Fibroblast of the aortic adventitia (primary cell): Measurements from ENCODE around the gene USP25. TPM values are rescaled to one million over a fixed set of nuclear protein-coding genes. Genes with fewer than 3 reads are reported as not detected.

Experiments used
- DNase-seq: peaks from one replicate; pipeline ENCODE4 v3.0.0-alpha.2; 2010; ENCODE audit warnings: low read depth
- H3K4me3 ChIP-seq: 2 replicates; pipeline ENCODE4 v1.5.1; 2011; ENCODE audit warnings: low read depth, mild to moderate bottlenecking, control low read depth, low read length, moderate library complexity
- total RNA-seq: library from RNA; depleted of rRNA; stranded (reverse); fragments of >200 nt; gene quantifications from 2 replicates; pipeline ENCODE4 v1.2.3, GENCODE V29; 2012; ENCODE audit warnings: low replicate concordance
- TF ChIP-seq, protein P1 (sequence below): IDR thresholded peaks from 2 replicates; pipeline ENCODE4 v1.5.1; 2011; ENCODE audit warnings: mild to moderate bottlenecking, low read length, control low read depth, inconsistent platforms; ENCODE audit not compliant: insufficient read depth

USP25 gene
- total RNA-seq, 1 donor, result 37.3 TPM

DNA sequence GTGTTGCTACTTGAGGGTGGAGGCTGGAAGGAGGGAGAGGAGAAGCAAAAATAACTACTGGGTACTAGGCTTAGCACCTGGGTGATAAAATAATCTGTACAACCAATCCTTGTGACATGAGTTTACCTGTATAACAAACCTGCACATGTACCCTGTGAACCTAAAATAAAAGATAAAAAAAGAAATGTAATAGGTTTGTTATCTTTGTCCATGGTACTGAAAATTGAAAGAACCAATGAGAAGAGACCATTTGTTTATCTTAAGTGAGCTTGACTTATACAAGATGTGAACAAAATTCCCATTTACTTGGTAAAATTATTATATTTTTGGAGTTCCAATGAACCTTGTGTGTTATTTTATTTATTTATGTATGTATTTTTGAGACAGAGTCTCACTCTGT, 11.1 kb upstream of the USP25 start:
- H3K4me3 ChIP-seq, result no peak overlapping the region
- no peak for DNase-seq
- TF ChIP-seq, protein P1, sequence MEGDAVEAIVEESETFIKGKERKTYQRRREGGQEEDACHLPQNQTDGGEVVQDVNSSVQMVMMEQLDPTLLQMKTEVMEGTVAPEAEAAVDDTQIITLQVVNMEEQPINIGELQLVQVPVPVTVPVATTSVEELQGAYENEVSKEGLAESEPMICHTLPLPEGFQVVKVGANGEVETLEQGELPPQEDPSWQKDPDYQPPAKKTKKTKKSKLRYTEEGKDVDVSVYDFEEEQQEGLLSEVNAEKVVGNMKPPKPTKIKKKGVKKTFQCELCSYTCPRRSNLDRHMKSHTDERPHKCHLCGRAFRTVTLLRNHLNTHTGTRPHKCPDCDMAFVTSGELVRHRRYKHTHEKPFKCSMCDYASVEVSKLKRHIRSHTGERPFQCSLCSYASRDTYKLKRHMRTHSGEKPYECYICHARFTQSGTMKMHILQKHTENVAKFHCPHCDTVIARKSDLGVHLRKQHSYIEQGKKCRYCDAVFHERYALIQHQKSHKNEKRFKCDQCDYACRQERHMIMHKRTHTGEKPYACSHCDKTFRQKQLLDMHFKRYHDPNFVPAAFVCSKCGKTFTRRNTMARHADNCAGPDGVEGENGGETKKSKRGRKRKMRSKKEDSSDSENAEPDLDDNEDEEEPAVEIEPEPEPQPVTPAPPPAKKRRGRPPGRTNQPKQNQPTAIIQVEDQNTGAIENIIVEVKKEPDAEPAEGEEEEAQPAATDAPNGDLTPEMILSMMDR, result no peak

DNA sequence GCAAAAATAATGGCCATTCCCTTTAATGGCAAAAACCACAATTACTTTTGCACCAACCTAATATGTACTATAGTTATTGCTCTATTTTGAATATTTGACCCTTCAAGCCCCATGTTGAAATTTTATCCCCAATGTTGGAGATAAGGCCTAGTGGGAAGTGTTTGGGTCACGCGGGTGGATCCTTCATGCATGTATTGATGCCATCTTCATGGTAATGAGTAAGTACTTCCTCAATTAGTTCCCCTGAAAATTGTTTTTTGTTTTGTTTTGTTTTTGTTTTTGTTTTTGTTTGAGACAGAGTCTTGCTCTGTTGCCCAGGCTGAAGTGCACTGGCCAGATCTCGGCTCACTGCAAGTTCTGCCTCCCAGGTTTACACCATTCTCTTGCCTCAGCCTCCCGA, 9.8 kb upstream of the USP25 start:
- TF ChIP-seq, protein P1, result no peak
- no peak overlapping the region for H3K4me3 ChIP-seq
- DNase-seq, result no peak

DNA sequence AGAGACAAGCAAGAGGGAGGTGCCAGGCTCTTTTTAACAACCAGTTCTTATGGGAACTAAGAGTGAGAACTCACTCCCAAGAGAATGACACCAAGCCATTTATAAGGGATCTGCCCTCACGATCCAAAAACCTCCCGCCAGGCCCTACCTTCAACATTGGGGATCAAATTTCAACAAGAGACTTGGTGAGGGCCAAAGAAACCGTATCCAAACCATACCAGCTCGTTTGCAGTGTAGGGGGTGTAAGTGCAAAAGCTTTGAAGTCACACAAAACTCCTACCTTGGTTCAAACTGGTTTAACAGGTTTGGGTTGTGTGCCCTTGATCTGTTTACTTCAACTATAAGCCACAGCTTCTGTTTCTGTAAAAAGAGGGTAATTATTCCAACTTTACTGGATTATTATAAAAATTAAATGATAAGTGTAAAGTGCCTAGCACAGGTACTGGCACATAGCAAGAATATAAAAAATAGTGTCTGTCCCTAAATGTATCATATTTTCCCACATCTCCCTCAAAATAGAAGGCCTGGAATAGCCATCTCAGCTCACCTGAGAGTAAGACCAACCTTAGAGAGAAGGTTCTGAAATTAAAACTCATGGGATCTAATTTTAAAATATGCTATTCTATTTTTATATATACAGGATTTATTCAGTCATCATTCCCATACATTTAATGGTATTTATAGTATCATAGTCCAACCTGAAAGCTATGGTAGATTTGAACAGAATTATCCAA, 7.0 kb upstream of the USP25 start:
- no peak for DNase-seq
- TF ChIP-seq, protein P1, result no peak
- no peak overlapping the region for H3K4me3 ChIP-seq

DNA sequence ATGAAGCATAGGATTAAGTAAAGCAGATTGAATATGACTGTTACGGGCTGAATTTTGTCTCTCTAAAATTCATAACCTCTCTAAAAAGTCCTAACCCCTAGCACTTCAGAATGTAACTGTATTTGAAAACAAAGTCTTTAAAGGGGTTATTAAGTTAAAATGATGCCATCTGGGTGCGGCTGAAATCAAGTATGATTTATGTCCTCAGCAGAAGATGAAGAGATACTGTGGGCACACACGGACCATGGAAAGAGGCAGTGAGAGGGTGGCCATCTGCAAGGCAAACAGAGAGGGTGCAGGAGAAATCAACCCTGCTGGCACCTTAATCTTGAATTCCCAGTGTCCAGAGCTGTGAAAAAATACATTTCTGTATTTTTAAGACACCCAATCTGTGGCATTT, 3.8 kb upstream of the USP25 start:
- TF ChIP-seq, protein P1, result no peak
- no peak overlapping the region for H3K4me3 ChIP-seq
- no peak for DNase-seq

DNA sequence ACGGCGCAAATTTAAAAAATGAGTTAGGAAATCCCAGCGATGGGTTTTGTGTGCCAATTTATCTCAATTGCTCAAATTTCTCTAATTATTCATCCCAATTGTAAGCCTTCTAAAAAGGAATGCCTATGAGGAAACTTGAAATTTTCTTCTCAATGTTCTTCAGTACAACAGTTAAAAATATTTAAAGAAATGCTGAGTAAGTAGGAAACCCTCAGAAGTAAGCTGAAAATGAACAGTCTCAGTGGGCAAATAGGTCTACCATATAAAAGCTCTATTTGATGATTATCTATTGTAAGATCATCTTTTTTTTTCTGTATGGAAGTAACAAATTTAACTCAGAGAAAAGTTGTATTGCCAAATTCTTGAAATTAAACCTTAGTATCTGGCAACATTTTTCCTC, 1.7 kb upstream of the USP25 start:
- TF ChIP-seq, protein P1, result no peak
- no peak for DNase-seq

DNA sequence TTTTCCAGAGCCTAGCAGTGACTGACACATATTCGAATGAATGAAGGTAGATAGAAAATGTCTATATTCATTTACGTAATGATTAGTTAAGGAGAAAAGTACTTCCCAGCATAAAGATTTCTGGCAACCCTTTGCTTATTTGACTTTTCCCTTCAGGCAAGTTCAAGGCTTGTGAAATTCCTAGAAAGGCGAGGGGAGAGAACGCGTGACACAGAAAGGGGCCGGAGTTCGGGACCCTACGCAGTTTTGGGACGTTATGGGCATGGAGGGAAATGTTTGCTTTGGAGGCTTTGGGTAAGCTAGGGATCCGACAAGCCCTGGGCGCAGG, 472 bp upstream of the USP25 start:
- TF ChIP-seq, protein P1, result no peak
- peak overlapping the region; percentile 91 for H3K4me3 ChIP-seq
- DNase-seq, result peak; percentile 41

More for the DNA sequence above, 1.7 kb upstream of the USP25 start:
- no peak overlapping the region for H3K4me3 ChIP-seq
